ENCODE measurements around the gene PPP6R2.
"Not testable (repeated sequence)": the region's sequence is repeated elsewhere in the genome, so short reads cannot be mapped to it uniquely, and the experiment has no call there.

Gene PPP6R2

GRCh38 chr22:50341977-50342650 is 1.0 kb upstream of the PPP6R2 start:
- DNase-seq (ENCODE audit: low spot score) = peak; percentile 87

GRCh38 chr22:50343541-50343935 is 411 bp downstream of the PPP6R2 start:
- DNase-seq (ENCODE audit: low spot score) = no peak

- no peak for DNase-seq (ENCODE audit: low spot score)
These were observed 3.3 kb downstream of the PPP6R2 start for GRCh38 chr22:50346470-50346869.

- no peak for DNase-seq (ENCODE audit: low spot score)
These were observed 4.0 kb downstream of the PPP6R2 start for GRCh38 chr22:50347157-50347556.

GRCh38 chr22:50348058-50348457 is 4.9 kb downstream of the PPP6R2 start:
- DNase-seq (ENCODE audit: low spot score) = no peak

GRCh38 chr22:50356186-50356585 is 13.1 kb downstream of the PPP6R2 start:
- no peak for DNase-seq (ENCODE audit: low spot score)

- DNase-seq (ENCODE audit: low spot score) = no peak
These were observed 14.1 kb downstream of the PPP6R2 start for GRCh38 chr22:50357222-50357621.

GRCh38 chr22:50357756-50358155 is 14.6 kb downstream of the PPP6R2 start:
- DNase-seq (ENCODE audit: low spot score) = no peak

- no peak for DNase-seq (ENCODE audit: low spot score)
These were observed 17.5 kb downstream of the PPP6R2 start for GRCh38 chr22:50360578-50360977.

- no peak for DNase-seq (ENCODE audit: low spot score)
These were observed 18.1 kb downstream of the PPP6R2 start for GRCh38 chr22:50361222-50361621.

GRCh38 chr22:50361688-50362087 is 18.6 kb downstream of the PPP6R2 start:
- no peak for DNase-seq (ENCODE audit: low spot score)

GRCh38 chr22:50363166-50363802 is 20.2 kb downstream of the PPP6R2 start:
- no peak for DNase-seq (ENCODE audit: low spot score)

GRCh38 chr22:50363803-50364194 is 20.7 kb downstream of the PPP6R2 start:
- not testable (repeated sequence) for DNase-seq (ENCODE audit: low spot score)

- no peak for DNase-seq (ENCODE audit: low spot score)
These were observed 24.8 kb downstream of the PPP6R2 start for GRCh38 chr22:50367778-50368500.

- no peak for DNase-seq (ENCODE audit: low spot score)
These were observed 28.0 kb downstream of the PPP6R2 start for GRCh38 chr22:50371101-50371648.

- DNase-seq (ENCODE audit: low spot score) = no peak
These were observed 33.0 kb downstream of the PPP6R2 start for GRCh38 chr22:50376085-50376651.

- not testable (repeated sequence) for DNase-seq (ENCODE audit: low spot score)
These were observed 38.0 kb downstream of the PPP6R2 start for GRCh38 chr22:50381021-50381555.

- no peak for DNase-seq (ENCODE audit: low spot score)
These were observed 53.7 kb downstream of the PPP6R2 start for GRCh38 chr22:50396751-50397370.

- DNase-seq (ENCODE audit: low spot score) = not testable (repeated sequence)
These were observed 54.4 kb downstream of the PPP6R2 start for GRCh38 chr22:50397371-50398060.

GRCh38 chr22:50398831-50399648 is 55.9 kb downstream of the PPP6R2 start:
- no peak for DNase-seq (ENCODE audit: low spot score)

Data from D341Med (cell line).